ENCODE measurements around the gene ZC3H7A. TPM values are rescaled to one million over a fixed set of nuclear protein-coding genes. Genes with fewer than 3 reads are reported as not detected.

ZC3H7A gene
- total RNA-seq, 1 experiment from 2014 or later, result 43.1 TPM

- H3K27ac ChIP-seq (ENCODE audit: insufficient read length, low read depth, low read length), result no peak overlapping the region
- TF ChIP-seq CTCF (conservative IDR thresholded peaks at IDR 0.05), result no peak
- peak overlapping the region in 1 of 3 experiments; percentile 46; a peak in 2 of 7 replicates for H3K27ac Mint-ChIP-seq
Observed at GRCh38 chr16:11750056-11750455, 47.0 kb downstream of the ZC3H7A start.

More at GRCh38 chr16:11750056-11750455, 47.0 kb downstream of the ZC3H7A start:
- peaks cover 0 to 3% of the 10 kb centered on the region in 2 experiments; a peak in 2 of 4 replicates for H3K4me1 Mint-ChIP-seq
- H3K27me3 Mint-ChIP-seq (ENCODE audit: low read depth), result no peaks in the 10 kb centered on the region
- no peak overlapping the region for H2AK5ac ChIP-seq (ENCODE audit: insufficient read length, low read length)
- no peak overlapping the region for H4K8ac ChIP-seq (replicated peaks; ENCODE audit: insufficient read length, low read depth, low read length)
- no peak overlapping the region for H3K4me2 ChIP-seq (ENCODE audit: insufficient read depth, insufficient read length, low read length)
- no peak overlapping the region for H4K5ac ChIP-seq (ENCODE audit: insufficient read length, low read depth, low read length)
- H3K18ac ChIP-seq (ENCODE audit: insufficient read length, low read depth, low read length), result no peak overlapping the region
- no peak overlapping the region for H3T11ph ChIP-seq (ENCODE audit: low read length)
- no peaks in the 10 kb centered on the region for H3K4me1 ChIP-seq (ENCODE audit: insufficient read depth, low read length)
- no peak overlapping the region for H2BK120ac ChIP-seq (ENCODE audit: low read depth, low read length, poor library complexity, severe bottlenecking)
- H3K27me3 ChIP-seq (ENCODE audit: insufficient read depth, low read length), result no peaks in the 10 kb centered on the region
- H4K91ac ChIP-seq (ENCODE audit: insufficient read length, low read depth, low read length), result no peak overlapping the region
- H3K14ac ChIP-seq (ENCODE audit: insufficient read depth, low read length), result no peak overlapping the region
- no CpG with 5 or more reads among the region's 7 CpGs for WGBS (ENCODE audit: extremely low coverage, insufficient read length, low lambda C conversion rate)
- no peaks in the 10 kb centered on the region for H3K23me2 ChIP-seq (ENCODE audit: insufficient read length, low read depth, low read length, poor library complexity, severe bottlenecking)
- no peak overlapping the region for H2BK15ac ChIP-seq (ENCODE audit: low read depth, low read length)
- H2BK20ac ChIP-seq (ENCODE audit: low read depth, low read length, poor library complexity, severe bottlenecking), result no peak overlapping the region
- no peaks in the 10 kb centered on the region for H3K79me2 ChIP-seq (ENCODE audit: insufficient read depth, low read length)
- no peak overlapping the region for H3K9ac ChIP-seq (ENCODE audit: extremely low read depth, insufficient read length, low read length)
- H3K79me1 ChIP-seq (ENCODE audit: insufficient read depth, low read depth, low read length, poor library complexity, severe bottlenecking), result no peaks in the 10 kb centered on the region
- no peak overlapping the region for H3K23ac ChIP-seq (ENCODE audit: insufficient read length, low read depth, low read length)
- no peak overlapping the region for H2BK5ac ChIP-seq (ENCODE audit: insufficient read length, low read length)
- H3K36me3 Mint-ChIP-seq (ENCODE audit: insufficient read depth in 1 of 3, low read depth in 3 of 3), result peaks cover 10 to 43% (median 38%) of the 10 kb centered on the region in 3 experiments; a peak in 6 of 7 replicates
- no peaks in the 10 kb centered on the region for H3K9me3 Mint-ChIP-seq
- no peak overlapping the region for H3K4me3 Mint-ChIP-seq
- no peaks in the 10 kb centered on the region for H3K9me3 ChIP-seq (ENCODE audit: control insufficient read depth, low read depth, low read length)
- H4K20me1 ChIP-seq (ENCODE audit: control insufficient read depth, insufficient read depth, insufficient read length), result no peaks in the 10 kb centered on the region
- no peak for DNase-seq
- no peak overlapping the region for H3K56ac ChIP-seq (ENCODE audit: insufficient read length, low read depth, low read length)
- no peak overlapping the region for H2AFZ ChIP-seq (ENCODE audit: low read length)
- H2BK12ac ChIP-seq (ENCODE audit: insufficient read length, low read depth, low read length), result no peak overlapping the region
- H3K4ac ChIP-seq (ENCODE audit: low read depth, low read length), result no peak overlapping the region
